Stomach smooth muscle (tissue), 2 donors: Measurements from ENCODE around the gene AKR1B1.

Experiments used
- H3K27ac ChIP-seq: one replicate; pipeline ENCODE4 v1.7.0; 2013; ENCODE audit warnings: mild to moderate bottlenecking, low read length, inconsistent platforms
- H3K27me3 ChIP-seq, 2 donors: one replicate each; pipeline ENCODE4 v1.7.0; 2013; ENCODE audit warnings: low read length in 2 of 2; ENCODE audit not compliant: insufficient read depth in 2 of 2, control insufficient read depth in 1 of 2
- H3K36me3 ChIP-seq, 2 donors: one replicate each; pipeline ENCODE4 v1.7.0; 2013; ENCODE audit warnings: low read length in 2 of 2; ENCODE audit not compliant: control insufficient read depth in 2 of 2, insufficient read depth in 2 of 2
- H3K4me1 ChIP-seq: one replicate; pipeline ENCODE4 v1.7.0; 2013; ENCODE audit warnings: low read length; ENCODE audit not compliant: control insufficient read depth, insufficient read depth
- H3K4me3 ChIP-seq, 2 donors: one replicate each; pipeline ENCODE4 v1.7.0; 2013; ENCODE audit warnings: low read length in 2 of 2
- H3K9ac ChIP-seq, 2 donors: one replicate each; pipeline ENCODE4 v1.7.0; 2013; ENCODE audit warnings: low read length in 2 of 2, mild to moderate bottlenecking in 1 of 2
- H3K9me3 ChIP-seq, 2 donors: one replicate each; pipeline ENCODE4 v1.7.0; 2013; ENCODE audit warnings: low read length in 2 of 2; ENCODE audit not compliant: control insufficient read depth in 2 of 2
- donor health status: healthy.
- donor health status: Pancreatic carcinoma.

The AKR1B1 gene

DNA sequence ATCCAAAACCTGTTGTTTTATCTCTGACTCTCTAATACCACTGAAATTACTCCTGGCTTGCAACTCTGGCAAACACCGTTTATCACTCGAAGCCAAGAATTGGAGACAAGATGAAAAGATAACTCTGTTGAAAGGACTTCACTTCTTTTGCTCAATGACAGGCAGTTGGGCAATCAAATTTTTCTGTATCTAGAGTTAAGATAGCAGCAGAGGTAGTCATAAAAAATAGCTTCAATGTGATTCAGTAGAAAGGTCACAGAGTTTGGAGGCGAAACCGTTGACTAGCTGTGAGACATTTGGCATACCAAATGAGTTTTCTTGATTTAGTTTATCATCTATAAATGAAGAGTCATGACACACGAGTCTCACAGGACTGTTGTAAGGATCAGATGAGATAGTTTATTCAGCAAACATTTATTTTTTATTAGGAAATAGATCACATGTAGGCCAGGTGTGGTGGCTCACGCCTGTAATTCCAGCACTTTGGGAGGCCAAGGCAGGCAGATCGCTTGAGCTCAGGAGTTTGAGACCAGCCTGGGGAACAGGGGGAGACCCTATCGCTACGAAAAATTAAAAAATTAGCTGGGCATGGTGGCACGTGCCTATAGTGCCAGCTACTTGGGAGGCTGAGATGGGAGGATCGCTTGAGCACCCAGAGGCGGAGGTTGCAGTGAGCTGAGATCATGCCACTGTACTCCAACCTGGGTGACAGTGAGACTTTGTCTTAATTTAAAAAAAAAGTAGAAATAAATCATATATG lies 23.6 kb downstream of the AKR1B1 start:
- no peak overlapping the region for H3K27ac ChIP-seq
- peaks cover 0 to 7% of the 10 kb centered on the region in 2 donors for H3K9me3 ChIP-seq
- no peak overlapping the region for H3K4me3 ChIP-seq
- no peaks in the 10 kb centered on the region for H3K27me3 ChIP-seq
- H3K9ac ChIP-seq: no peak overlapping the region
- peaks cover 0 to 3% of the 10 kb centered on the region in 2 donors for H3K36me3 ChIP-seq
- H3K4me1 ChIP-seq: peaks cover 6% of the 10 kb centered on the region

DNA sequence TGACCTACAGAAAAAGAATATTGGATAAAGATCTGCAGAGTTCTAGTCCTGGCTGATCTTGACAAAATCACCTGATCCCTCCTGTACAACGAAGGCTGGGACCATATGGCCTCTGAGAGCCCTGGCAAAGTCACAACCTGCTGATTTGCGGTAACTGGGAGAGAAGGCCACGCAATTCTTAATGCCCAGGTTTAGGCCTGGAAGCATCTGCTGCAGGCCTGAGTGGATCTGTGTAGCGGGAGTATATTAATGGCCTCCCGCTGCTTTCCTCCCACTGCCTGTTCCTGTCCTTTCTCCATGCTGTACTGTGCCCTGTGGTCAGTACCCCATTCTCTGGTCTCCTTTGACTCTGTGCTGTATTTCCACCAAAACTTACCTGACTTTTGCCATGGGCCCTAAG lies 24.2 kb downstream of the AKR1B1 start:
- Histone ChIP-seq H3K4me3 (no peak overlapping the region), H3K9me3 (peaks cover 0 to 7% of the 10 kb centered on the region in 2 donors), H3K27me3 (no peaks in the 10 kb centered on the region), H3K4me1 (peaks cover 6% of the 10 kb centered on the region), H3K27ac (no peak overlapping the region), H3K9ac (no peak overlapping the region), H3K36me3 (peaks cover 0 to 3% of the 10 kb centered on the region in 2 donors)

DNA sequence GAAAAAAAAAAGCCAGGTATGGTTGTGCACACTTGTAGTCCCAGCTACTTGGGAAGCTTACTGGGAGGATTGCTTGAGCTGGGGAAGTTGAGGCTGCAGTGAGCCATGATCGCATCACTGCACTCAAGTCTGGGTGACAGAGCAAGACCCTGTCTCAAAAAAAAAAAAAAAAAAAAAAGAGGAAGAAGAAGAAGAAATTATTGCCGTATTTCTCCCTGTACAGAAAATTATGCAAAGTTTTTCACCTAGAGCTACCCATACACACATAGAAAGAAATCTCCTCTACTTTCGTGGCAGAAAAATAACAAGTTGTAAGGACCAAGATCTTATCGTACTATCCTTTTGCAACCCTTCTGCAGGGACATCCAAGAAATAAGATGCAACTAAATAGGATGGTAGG lies 25.5 kb downstream of the AKR1B1 start:
- H3K9me3 ChIP-seq: no peaks in the 10 kb centered on the region
- peaks cover 0 to under 1% of the 10 kb centered on the region in 2 donors for H3K36me3 ChIP-seq
- H3K4me1 ChIP-seq: peaks cover 6% of the 10 kb centered on the region
- no peak overlapping the region for H3K27ac ChIP-seq
- H3K9ac ChIP-seq: no peak overlapping the region
- H3K27me3 ChIP-seq: no peaks in the 10 kb centered on the region
- no peak overlapping the region for H3K4me3 ChIP-seq

DNA sequence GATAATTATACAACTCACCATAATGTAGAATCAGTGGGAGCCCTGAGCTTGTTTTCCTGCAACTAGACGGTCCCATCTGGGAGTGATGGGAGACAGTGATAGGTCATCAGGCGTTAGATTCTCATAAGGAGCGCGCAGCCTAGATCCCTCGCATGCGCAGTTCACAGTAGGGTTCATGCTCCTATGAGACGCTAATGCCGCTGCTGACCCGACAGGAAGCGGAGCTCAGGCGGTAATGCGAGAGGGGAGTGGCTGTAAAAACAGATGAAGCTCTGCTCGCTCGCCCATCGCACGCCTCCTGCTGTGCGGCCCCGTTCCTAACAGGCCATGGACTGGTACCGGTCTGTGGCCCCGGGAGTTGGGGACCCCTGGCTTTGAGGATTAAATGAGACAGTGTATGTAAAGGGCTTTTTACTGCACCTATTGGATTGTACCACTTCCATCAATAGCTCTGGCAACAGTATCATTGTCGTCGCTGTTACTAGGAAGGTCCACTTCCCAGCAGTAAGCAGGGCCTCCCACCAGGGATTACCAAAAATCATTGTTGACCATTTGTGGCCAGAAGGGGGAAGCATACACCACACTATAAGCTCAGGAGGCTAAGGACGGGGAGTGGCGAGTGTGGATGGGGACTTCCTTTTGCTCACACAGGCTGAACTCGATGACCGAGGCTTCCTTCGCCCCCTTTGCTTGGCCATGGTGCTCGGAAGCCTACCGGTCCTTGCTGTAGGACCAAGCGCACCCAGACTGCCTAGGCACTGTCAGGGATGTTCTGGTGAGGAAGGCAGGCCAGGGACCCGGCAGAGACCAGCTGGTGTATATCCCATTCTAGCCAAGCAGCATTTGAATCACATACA lies 26.4 kb downstream of the AKR1B1 start:
- H3K9ac ChIP-seq: peak overlapping the region; percentile 25 to 76
- H3K4me1 ChIP-seq: peaks cover 6% of the 10 kb centered on the region
- H3K27me3 ChIP-seq: no peaks in the 10 kb centered on the region
- H3K27ac ChIP-seq: peak overlapping the region; percentile 60
- H3K36me3 ChIP-seq: no peaks in the 10 kb centered on the region
- no peaks in the 10 kb centered on the region for H3K9me3 ChIP-seq
- H3K4me3 ChIP-seq: peak overlapping the region; percentile 51 to 76

DNA sequence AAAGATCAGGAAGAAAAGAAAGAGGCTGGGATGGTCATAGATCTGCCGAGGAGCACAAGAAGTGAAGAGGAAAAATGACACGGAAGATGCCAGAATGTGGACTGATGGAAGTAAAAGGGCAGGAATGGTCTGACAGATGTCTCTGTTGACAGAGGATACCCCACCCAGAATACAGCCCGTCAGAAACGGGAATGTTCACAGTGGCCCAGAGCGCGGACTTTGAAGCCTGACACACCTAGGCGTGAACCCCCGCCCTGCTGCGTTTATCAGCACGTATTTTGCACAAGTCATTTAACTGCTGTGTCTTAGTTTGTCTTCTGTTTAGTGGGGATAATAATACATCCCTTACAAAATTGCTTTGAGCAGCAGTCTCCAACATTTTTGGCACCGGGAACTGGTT lies 27.1 kb downstream of the AKR1B1 start:
- peaks cover 6% of the 10 kb centered on the region for H3K4me1 ChIP-seq
- peak overlapping the region; percentile 25 to 76 for H3K9ac ChIP-seq
- H3K27me3 ChIP-seq: no peaks in the 10 kb centered on the region
- H3K27ac ChIP-seq: no peak overlapping the region
- no peaks in the 10 kb centered on the region for H3K36me3 ChIP-seq
- H3K9me3 ChIP-seq: no peaks in the 10 kb centered on the region
- peak overlapping the region; percentile 23 to 76 for H3K4me3 ChIP-seq

DNA sequence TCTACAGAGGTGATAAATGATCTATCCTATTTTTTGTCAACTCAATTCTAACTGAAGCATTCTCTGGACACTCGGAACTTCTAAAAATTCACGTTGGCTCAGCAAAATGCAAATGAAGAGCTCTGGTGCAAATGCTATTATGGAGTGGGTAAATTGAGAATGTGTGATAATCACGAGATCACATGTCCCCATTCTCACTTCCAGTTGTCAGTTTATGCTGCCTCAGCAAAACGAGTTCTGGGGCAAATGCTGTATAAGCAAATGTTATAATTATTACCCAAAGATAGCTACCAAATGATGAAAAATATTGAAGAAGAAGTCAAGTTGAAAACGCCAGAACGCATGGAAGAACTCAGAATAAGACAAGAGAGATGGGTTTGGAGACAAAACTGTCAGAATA lies 29.4 kb downstream of the AKR1B1 start:
- H3K9me3 ChIP-seq: no peaks in the 10 kb centered on the region
- peaks cover 6% of the 10 kb centered on the region for H3K4me1 ChIP-seq
- no peaks in the 10 kb centered on the region for H3K36me3 ChIP-seq
- H3K27ac ChIP-seq: no peak overlapping the region
- no peak overlapping the region for H3K4me3 ChIP-seq
- no peak overlapping the region for H3K9ac ChIP-seq
- H3K27me3 ChIP-seq: no peaks in the 10 kb centered on the region

DNA sequence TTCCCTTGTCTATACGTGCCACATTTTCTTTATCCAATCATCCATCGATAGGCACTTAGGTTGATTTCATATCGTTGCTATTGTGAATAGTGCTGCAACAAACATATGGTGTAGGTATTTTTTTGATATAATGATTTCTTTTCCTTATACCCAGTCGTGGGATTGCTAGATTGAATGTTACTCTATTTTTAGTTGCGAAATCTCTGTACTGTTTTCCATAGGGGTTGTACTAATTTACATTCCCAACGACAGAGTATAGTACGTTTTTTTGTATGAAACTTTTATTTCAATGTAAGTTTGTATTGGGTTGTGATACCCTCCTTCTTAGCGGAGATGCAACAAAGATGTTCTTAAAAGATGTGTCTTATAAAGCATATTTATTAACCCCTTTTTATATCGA lies 30.0 kb downstream of the AKR1B1 start:
- Histone ChIP-seq H3K9me3 (no peaks in the 10 kb centered on the region), H3K4me1 (peaks cover 6% of the 10 kb centered on the region), H3K27me3 (no peaks in the 10 kb centered on the region), H3K27ac (no peak overlapping the region), H3K4me3 (no peak overlapping the region), H3K36me3 (no peaks in the 10 kb centered on the region), H3K9ac (no peak overlapping the region)

DNA sequence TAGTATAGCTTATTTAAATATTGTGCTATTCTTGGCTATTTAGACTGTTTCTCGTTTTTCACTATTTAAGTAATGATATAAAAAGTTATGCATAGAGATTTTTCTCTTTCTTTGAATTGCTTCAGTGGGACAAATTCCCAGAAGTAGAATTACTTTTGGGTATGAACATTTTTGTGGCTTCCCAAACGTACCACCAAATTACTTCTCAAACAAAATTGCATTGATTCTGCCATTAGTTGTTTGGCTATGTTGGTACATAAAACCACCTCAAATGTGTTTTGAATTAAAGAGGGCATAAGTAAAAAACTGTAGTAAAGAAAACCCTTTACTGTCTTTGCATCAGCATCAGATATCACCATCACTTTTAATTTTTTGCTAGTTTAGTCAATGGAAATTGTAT lies 31.0 kb downstream of the AKR1B1 start:
- Histone ChIP-seq H3K4me1 (peaks cover 5% of the 10 kb centered on the region), H3K36me3 (no peaks in the 10 kb centered on the region), H3K27ac (no peak overlapping the region), H3K9ac (no peak overlapping the region), H3K27me3 (no peaks in the 10 kb centered on the region), H3K4me3 (no peak overlapping the region), H3K9me3 (no peaks in the 10 kb centered on the region)

DNA sequence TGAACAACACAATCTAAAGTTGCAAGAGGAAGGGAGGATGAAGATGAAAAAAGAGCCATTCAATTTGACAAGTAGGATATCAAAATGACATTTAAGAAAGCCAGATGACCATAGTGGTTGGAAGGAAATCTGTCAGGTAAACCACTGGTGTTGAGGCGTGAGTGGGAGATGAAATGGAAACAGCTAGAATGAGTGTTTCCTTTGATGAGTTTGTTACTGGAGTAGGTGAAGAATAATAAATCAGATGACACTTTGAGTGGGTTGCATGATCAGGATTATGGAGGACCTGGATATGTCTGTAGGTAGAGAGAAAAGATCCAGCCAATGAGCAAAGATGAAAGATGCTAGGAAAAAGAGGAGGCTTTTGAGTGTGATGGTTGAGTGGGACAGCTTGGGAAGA lies 33.1 kb downstream of the AKR1B1 start:
- H3K4me1 ChIP-seq: no peaks in the 10 kb centered on the region
- H3K36me3 ChIP-seq: no peaks in the 10 kb centered on the region
- H3K9me3 ChIP-seq: no peaks in the 10 kb centered on the region
- H3K4me3 ChIP-seq: no peak overlapping the region
- no peak overlapping the region for H3K9ac ChIP-seq
- H3K27me3 ChIP-seq: peaks cover 0 to 2% of the 10 kb centered on the region in 2 donors
- H3K27ac ChIP-seq: no peak overlapping the region

DNA sequence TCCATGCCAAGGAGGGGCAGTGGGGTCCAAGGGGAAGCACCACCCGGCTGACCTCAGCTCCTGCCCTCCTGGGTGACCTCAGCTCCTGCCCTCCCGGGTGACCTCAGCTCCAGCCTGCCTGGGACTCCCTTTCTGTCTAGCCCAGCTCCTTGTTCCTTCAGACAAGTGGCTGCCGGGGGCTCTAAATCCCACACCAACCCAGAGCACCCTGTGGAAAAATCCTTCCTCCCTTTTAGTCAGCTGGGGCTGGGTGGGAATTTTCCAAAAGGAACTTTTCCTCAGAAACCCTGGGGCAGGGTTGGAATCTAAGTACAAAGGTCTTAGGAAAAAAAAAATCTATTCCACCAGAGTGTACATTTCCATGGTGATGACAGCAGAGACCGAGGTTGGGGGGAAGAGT lies 36.3 kb downstream of the AKR1B1 start:
- H3K27ac ChIP-seq: no peak overlapping the region
- H3K4me3 ChIP-seq: no peak overlapping the region
- H3K9me3 ChIP-seq: no peaks in the 10 kb centered on the region
- H3K36me3 ChIP-seq: no peaks in the 10 kb centered on the region
- H3K4me1 ChIP-seq: no peaks in the 10 kb centered on the region
- peaks cover 0 to 2% of the 10 kb centered on the region in 2 donors for H3K27me3 ChIP-seq
- H3K9ac ChIP-seq: no peak overlapping the region

DNA sequence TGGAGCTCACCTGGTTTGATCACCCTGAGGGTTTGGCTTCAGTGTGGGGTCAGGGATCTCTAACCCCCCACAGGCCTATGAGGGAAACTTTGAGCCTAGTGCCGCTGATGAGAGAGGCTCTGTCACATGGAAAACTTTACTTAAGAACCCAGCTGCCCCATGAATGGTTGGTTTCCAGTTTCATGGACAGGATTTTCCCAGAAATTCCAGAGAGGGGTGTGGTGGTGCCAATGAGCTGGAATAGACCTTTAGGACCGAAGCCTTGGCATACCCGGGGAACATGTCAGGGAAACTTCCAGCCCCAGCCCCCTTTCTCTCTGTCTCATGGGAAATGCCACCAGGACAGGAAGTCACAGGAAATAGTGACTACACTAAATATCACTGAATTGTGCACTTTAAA lies 36.9 kb downstream of the AKR1B1 start:
- H3K9ac ChIP-seq: no peak overlapping the region
- no peak overlapping the region for H3K27ac ChIP-seq
- H3K4me1 ChIP-seq: no peaks in the 10 kb centered on the region
- H3K36me3 ChIP-seq: no peaks in the 10 kb centered on the region
- H3K9me3 ChIP-seq: no peaks in the 10 kb centered on the region
- H3K27me3 ChIP-seq: peaks cover 0 to 2% of the 10 kb centered on the region in 2 donors
- no peak overlapping the region for H3K4me3 ChIP-seq
